HG02973 (cell line): ENCODE measurements around the gene NAA15.
A peak's percentile ranks its signal among the peaks of the same experiment; 100 is the strongest.
"Not testable (repeated sequence)": the region's sequence is repeated elsewhere in the genome, so short reads cannot be mapped to it uniquely, and the experiment has no call there.

Experiments
- ATAC-seq: cut with Tn5 transposase; IDR thresholded peaks from one replicate; pipeline ENCODE4 v1.9.1; 2021; ENCODE audit warnings: moderate library complexity; ENCODE audit not compliant: unreplicated experiment

Gene NAA15

GRCh38 chr4:139444881-139445280 lies 143.6 kb downstream of the NAA15 start:
- ATAC-seq, result not testable (repeated sequence)

GRCh38 chr4:139447078-139447477 lies 145.8 kb downstream of the NAA15 start:
- ATAC-seq, result not testable (repeated sequence)

GRCh38 chr4:139450586-139450985 lies 149.3 kb downstream of the NAA15 start:
- ATAC-seq, result no peak

GRCh38 chr4:139451997-139452396 lies 150.7 kb downstream of the NAA15 start:
- no peak for ATAC-seq

- peak; percentile 49 for ATAC-seq
These were observed 151.7 kb downstream of the NAA15 start for GRCh38 chr4:139453041-139453370.

- peak; percentile 83 for ATAC-seq
These were observed 152.2 kb downstream of the NAA15 start for GRCh38 chr4:139453371-139454110.

- peak; percentile 11 for ATAC-seq
These were observed 153.1 kb downstream of the NAA15 start, which contains the start of gene RAB33B for GRCh38 chr4:139454111-139455045. RAB33B (plus strand) TSS chr4:139454121; CDS start chr4:139454196, 75 bp downstream.

GRCh38 chr4:139455126-139455538 lies 153.8 kb downstream of the NAA15 start:
- no peak for ATAC-seq

- no peak for ATAC-seq
These were observed 156.0 kb downstream of the NAA15 start for GRCh38 chr4:139457318-139457717.

GRCh38 chr4:139458543-139458942 lies 157.2 kb downstream of the NAA15 start:
- ATAC-seq, result no peak

- ATAC-seq, result no peak
These were observed 157.7 kb downstream of the NAA15 start for GRCh38 chr4:139458999-139459398.

- ATAC-seq, result no peak
These were observed 159.3 kb downstream of the NAA15 start for GRCh38 chr4:139460565-139460964.

GRCh38 chr4:139461022-139461628 lies 159.8 kb downstream of the NAA15 start:
- no peak for ATAC-seq

GRCh38 chr4:139464512-139464911 lies 163.2 kb downstream of the NAA15 start:
- ATAC-seq, result not testable (repeated sequence)

GRCh38 chr4:139465922-139466321 lies 164.6 kb downstream of the NAA15 start:
- ATAC-seq, result no peak

GRCh38 chr4:139468756-139469155 lies 167.5 kb downstream of the NAA15 start:
- not testable (repeated sequence) for ATAC-seq

- ATAC-seq, result no peak
These were observed 167.9 kb downstream of the NAA15 start for GRCh38 chr4:139469216-139469615.
